Liver (tissue), 3 donors: ENCODE results near the gene KIF17.

ENCODE experiments used
- ATF3 ChIP-seq: IDR thresholded peaks from 2 replicates; pipeline ENCODE4 v1.6.1; 2016; ENCODE audit warnings: antibody characterized with exemption
- CTCF ChIP-seq: fragments of 150-350 bp; IDR thresholded peaks from 2 replicates; pipeline ENCODE4 v1.5.1; 2017; ENCODE audit warnings: improper control_type of control experiment, low read depth, low read length; ENCODE audit not compliant: missing input control
- GABPA ChIP-seq, 2 donors: IDR thresholded peaks in 1 of 2; conservative IDR thresholded peaks in 1 of 2; 2 replicates each; pipeline ENCODE4 v1.6.1; 2016; ENCODE audit warnings: antibody characterized with exemption in 2 of 2, mild to moderate bottlenecking in 1 of 2, moderate library complexity in 1 of 2
- REST ChIP-seq: IDR thresholded peaks from 2 replicates; pipeline ENCODE4 v1.6.1; 2016; ENCODE audit warnings: antibody characterized with exemption, mild to moderate bottlenecking
- RXRA ChIP-seq, 2 donors: IDR thresholded peaks; 2 replicates each; pipeline ENCODE4 v1.6.1; 2017 to 2018; ENCODE audit warnings: antibody characterized with exemption in 2 of 2, mild to moderate bottlenecking in 1 of 2
- TAF1 ChIP-seq: conservative IDR thresholded peaks from 2 replicates; pipeline ENCODE4 v1.6.1; 2016; ENCODE audit warnings: antibody characterized with exemption, mild to moderate bottlenecking
- YY1 ChIP-seq: IDR thresholded peaks from 2 replicates; pipeline ENCODE4 v1.6.1; 2016; ENCODE audit warnings: antibody characterized with exemption, mild to moderate bottlenecking
- donor health status: healthy.
- donor health status: healthy.

GRCh38 chr1:20701446-20701845 lies 16.4 kb downstream of the KIF17 start:
- TF ChIP-seq CTCF (no peak), GABPA (IDR thresholded peaks at IDR 0.05 in 1 of 2, conservative IDR thresholded peaks at IDR 0.05 in 1 of 2) (no peak), RXRA (IDR thresholded peaks at IDR 0.05) (no peak), TAF1 (no peak), YY1 (no peak), REST (no peak), ATF3 (no peak)
